Activated CD4-positive, alpha-beta T cell treated with anti-CD3 and anti-CD28 coated beads, Interleukin-2, amount 50 U/mL, for 4 hours (primary cell): Measurements from ENCODE around the gene CRAMP1.

Experiments used
- DNase-seq, 2 experiments: peaks; one replicate each; pipeline ENCODE4 v3.0.0-alpha.2; 2020

CRAMP1 gene

DNA sequence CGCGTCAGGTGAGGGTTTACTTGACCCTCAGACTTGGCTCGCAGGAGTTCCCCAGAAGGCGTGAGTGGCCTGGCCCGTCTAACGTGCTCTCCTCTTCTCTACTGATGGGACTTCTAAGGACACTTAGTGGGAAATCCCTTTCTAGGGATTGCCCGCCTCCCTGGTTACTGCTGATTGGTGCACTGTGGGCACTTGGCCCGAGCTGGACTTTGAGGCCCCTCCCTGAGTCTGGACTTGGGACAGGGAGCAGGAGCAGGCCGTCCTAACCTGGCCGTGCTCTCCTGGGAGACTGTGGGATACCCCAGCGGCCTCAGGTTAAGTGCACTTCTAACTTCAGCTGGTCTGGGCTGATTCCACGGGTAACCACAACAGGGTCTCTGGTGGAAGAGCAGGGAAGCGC is 15.0 kb upstream of the CRAMP1 start:
- DNase-seq: no peak

GRCh38 chr16:1601031-1601430 is 11.1 kb upstream of the CRAMP1 start:
- no peak for DNase-seq

DNA sequence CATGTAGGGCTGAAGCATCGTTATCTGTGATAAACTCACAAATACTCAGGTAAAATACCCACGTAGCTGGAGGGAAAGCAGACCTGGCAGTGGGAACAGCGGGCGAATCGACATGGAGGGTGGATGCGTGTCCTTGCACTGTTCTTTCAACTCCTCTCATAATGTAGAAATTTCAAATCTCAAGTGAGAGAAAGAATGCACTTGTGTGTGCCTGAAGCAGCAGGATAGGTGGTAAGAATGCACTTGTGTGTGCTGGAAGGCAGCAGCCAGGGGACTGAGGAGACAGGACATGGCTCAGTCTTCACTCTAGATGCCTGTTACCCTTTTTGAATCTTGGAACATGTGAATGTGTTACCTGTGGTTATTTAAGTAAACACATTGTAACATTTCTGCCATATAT is 10.7 kb upstream of the CRAMP1 start:
- DNase-seq: no peak

GRCh38 chr16:1602285-1602684 is 9.9 kb upstream of the CRAMP1 start:
- no peak for DNase-seq

DNA sequence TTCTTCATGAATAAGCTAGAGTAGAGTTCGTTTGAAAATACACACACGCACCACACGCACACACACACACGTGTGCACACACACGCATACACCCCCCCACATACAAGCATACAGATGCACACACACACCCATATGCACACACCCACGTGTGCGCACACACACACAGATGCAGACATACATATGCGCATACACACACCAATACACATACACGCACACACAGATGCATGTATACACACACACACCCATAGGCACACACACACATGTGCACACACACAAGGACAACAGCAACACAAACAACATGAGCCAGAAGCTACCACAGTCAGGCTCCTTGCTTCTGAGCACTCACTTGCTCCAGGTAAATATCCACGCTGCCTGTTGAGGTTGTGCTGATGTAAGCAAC is 5.4 kb upstream of the CRAMP1 start:
- no peak for DNase-seq

DNA sequence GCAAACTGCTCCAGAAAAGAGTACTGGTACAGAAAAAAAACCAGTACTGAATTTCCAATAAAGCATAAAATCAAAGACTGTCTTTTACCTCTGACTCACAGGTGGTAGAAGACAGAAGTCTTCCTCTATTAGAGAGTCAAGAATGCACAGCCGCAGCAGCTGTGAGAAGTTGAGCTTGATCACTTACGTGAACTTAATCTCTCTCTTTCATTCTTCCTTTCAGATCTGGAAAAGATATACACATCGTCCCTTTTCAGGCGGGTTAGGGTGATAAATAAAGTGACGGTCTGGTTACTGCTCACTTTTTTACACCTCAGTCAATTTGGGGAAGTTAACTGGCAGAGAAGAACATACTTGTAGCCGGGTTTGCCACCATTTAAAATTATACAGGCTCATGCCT is 4.2 kb upstream of the CRAMP1 start:
- no peak for DNase-seq

DNA sequence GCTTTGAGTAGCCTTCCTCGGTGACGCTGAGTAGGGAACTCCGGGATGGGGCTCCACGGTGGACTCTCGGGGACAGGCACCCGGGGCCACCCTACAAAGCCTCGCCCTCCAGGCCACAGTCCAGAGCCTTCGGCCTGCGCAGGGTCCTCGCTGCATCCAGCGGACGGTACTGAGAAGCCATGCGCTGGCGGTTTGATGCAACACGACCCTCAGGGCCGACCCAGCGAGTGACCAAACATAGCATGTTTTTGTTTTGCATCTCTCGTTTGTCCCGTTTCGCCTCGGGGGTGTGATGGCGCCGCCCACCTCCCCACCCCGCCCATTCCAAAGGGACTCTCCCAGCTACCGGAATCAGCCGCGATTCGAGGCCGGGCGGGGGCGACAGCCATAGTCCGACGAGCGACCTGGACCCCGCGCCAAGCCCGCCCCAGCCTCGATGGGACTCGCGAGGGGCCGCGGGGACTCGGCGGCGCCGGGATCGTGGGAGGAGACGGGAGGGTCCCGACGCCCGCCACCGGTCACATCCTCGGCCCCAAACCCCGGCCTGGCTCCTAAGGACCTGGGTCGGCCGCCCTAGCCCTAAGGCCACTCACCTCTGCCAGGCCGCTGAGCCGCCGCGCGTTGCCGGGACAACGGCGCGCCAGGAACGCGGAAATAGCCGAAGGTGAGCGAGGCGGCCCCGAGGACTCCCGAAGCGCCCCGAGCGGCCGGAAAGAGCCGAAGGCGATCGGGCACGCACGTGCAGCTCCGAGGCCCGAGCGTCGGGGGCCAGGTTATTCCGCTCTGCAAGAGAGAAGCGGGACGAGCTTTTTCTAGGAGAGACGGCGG is 1.9 kb upstream of the CRAMP1 start:
- peak; percentile 83 to 87 for DNase-seq

- DNase-seq: no peak
Observed at GRCh38 chr16:1610899-1611632, 1.1 kb upstream of the CRAMP1 start.

- no peak for DNase-seq
Observed at GRCh38 chr16:1613211-1613622, 1.1 kb downstream of the CRAMP1 start.

DNA sequence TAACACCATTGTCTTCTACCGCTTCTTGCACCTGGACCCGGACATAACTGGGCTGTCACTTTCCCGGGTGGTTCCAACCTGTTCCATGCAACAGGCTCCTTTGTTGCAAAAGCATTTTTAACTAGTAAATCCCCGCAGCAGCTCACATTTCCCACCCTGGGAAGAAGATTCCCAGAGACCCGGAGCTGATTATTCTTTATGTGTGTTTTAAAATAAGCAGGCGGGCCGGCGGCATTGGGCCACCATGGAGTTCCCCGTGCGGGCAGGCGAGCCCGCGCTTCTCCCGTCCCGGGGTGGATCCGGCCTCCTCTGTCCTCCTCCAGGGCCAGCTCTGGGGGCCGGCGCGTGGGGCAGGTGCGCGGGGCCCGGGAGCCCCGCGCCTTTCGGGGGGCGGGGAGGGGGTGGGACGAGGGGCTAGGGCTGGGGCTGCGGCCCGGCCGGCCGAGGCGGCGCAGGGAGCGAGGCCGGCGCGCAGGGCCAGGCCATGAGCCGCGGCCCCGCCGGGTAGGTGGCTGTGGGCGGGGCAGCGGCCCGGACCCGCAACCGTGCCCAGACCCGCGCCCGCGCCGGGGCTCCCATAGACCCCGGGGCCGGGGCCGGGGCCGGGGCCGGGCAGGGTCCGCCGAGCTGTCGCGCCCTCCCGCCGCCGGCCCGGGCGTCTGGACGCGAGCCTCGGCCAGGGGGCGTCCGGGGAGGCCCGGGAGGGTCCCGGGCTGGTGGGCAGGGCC is 1.7 kb downstream of the CRAMP1 start:
- DNase-seq: no peak

- peak in 1 of 2 experiments; percentile 6 for DNase-seq
Observed at GRCh38 chr16:1614456-1615102, 2.4 kb downstream of the CRAMP1 start.

- DNase-seq: no peak
Observed at GRCh38 chr16:1615761-1616160, 3.6 kb downstream of the CRAMP1 start.

DNA sequence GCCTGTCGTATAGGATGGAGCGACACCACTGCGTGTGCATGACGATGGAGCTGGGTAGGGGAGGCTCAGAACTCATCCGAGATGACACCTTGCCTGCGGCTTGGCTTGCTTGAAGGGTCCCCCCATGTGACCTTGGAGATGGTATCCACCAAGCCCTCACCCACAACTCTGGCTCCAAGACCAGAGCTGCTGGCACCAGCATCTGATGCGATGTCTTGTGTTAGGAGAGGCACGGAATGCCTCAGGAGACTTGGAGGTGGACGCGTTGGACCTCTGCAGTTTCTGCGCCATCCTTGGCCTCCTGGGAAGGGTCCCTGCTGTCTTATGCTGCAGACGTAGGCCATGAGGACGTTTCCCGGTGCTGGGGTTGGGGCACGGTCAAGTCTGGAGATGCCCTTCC is 7.8 kb downstream of the CRAMP1 start:
- DNase-seq: no peak

DNA sequence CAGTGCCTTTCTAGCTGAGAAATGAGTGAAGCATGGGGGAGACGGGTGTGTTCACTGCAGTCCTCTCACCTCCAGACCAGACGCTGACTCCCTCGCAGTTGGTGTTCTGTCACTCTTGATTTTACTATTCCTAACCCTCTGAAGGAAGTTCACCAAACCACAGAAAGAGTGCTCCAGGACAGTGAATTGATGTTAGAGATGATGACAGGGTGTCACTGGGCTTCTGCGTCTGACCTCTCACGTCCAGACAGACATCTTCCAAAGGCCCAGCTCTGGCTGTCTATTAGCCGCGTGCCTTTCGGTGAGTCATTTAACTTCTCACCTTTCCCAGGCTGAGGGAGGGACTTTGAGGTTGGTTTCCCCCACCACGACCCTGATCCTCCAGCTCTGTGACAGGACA is 8.2 kb downstream of the CRAMP1 start:
- no peak for DNase-seq

- DNase-seq: no peak
Observed at GRCh38 chr16:1621851-1622250, 9.7 kb downstream of the CRAMP1 start.

DNA sequence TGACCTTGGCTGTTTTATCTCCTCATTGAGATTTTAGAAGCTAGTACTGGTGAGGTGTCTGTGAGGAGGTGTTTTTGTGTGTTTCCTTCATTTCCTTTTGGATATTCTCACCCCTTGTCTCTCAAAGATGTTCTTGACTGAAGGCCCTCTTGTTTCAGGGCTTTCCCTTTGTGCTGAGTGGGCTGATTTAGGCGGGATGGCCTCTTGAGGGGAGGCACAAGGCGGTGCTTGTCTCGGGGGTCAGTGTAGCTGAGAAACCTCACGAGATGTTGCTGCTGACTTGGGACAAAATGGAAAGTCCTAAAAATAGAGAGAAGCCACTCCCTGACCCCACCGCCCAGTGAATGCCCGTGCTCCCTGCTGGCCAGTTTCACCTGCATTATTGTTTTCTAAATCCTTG is 14.2 kb downstream of the CRAMP1 start:
- DNase-seq: no peak

DNA sequence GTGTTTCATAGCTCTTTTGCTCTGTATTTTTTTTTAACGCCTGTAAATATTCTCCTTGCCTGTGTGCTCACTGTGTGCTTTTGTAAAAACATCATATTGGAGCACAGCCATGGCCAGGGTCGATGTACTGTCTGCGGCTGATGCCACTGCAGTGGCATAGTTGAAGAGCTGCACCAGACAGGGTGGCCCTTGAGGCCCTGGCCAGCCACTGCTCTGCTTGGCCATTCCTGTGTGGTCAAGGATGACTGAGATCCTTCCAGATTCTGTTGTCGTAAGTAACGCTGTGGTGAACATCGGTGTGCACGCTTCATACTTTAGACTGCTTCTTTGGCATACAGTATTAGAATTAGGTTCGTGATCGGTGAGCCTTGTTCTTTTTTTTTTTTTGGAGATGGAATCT is 14.6 kb downstream of the CRAMP1 start:
- DNase-seq: no peak

DNA sequence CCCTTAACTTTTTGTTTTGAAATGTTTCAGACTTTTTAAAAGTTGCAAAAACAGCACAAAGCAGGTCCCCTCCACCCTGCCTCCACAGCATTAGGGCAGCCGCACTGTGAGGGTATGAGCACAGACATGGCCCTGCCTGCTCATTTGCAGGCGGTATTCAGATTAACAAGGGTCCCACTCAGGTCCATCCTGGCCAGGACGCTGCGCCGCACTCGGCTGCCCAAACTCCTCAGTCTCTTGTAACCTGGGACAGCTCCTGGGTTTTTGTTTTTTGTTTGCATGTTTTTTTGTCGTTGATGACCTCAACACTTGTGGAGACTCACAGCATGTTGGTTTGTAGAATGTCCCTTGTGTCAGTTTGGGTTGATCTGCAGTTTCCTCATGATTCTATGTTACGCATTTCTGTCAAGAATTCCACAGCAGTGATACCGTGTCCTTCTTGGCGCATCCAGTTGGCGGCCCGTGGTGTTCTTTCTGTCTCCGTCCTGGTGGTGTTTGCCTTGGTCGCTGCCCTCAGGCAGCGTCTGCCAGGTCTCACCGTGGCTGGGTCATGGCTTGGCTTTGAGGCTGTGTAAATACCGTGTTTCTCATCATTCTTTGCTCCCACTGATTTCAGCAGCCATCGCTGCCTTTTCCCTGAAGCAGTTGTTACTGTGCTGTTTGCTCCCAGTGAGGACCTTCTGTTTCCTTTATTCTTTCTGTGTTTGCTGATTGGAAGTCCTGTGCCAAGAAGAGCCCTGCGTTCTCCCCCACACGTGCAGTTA is 18.5 kb downstream of the CRAMP1 start:
- no peak for DNase-seq

DNA sequence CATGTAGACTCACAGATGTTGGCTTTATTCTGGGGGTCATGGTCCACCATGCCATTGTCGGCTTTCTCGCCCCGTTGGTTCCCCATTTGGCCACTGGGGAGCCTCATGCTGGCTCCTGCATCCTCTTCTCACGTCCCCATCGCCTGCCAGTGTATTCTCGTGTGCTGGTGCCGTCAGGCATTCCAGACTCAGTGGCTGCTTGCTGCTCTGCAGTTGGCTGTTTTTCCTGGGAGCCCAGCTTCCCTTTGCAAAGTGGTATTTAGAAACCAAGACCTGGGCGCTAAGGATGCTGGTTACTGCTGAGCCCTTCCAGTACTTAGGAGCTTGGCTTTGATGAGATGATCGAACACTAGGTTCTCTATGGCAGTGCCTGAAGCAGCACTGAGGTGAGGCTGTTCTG is 19.1 kb downstream of the CRAMP1 start:
- no peak for DNase-seq

DNA sequence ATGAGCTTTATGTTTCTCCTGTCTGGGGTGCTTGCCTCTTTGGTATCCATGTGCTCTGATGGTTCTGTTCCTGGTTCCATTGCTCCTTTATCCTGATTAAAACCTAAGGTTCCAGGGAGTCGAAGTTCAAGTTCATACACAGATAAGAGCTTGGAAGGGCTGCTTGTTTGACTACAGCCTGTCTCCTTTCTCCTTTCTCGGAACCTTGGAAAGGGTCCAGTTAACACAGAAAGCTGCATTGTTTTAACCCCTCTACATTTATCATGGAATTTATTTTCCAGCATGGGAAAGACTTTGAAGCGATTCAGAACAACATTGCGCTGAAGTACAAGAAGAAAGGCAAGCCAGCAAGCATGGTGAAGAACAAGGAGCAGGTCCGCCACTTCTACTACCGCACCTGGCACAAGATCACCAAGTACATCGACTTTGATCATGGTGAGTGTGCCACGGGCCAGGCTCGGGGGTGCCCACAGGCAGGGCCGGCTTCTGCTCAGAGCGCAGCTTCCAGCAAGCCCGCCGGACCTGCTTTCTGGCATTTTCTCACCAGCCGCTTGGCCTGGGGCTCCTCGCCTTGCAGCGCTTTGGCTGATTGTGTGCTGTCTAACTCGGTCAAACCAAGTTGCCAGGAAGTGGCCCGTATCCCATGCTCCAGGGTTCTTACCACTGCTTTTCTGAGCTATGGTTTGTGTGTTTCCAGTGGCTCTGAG is 19.9 kb downstream of the CRAMP1 start:
- DNase-seq: no peak

DNA sequence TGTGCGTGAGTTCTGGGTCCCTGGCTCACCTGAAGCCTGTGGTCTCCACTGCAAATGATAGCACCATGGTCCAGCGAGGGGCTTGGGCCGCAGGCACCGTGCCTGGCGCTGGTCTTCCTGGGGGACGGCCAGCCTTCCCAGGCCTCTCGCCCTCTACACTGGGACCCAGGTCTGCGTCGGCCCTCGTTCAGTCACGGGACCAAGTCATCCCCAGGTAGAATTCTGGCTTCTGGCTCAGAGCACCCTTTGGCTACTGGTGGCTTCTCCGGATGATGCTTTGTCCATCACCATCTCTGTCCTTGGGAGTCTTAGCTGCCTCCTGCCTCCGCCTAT is 20.4 kb downstream of the CRAMP1 start:
- no peak for DNase-seq

- DNase-seq: no peak
Observed at GRCh38 chr16:1633310-1633709, 21.1 kb downstream of the CRAMP1 start.
